Activated CD4-positive, alpha-beta T cell treated with anti-CD3 and anti-CD28 coated beads, Interleukin-2, amount 50 U/mL, for 4 hours (primary cell): Measurements from ENCODE around the gene PGAM2.

Experiments
- DNase-seq, 2 experiments: peaks; one replicate each; pipeline ENCODE4 v3.0.0-alpha.2; 2020

The PGAM2 gene

DNA sequence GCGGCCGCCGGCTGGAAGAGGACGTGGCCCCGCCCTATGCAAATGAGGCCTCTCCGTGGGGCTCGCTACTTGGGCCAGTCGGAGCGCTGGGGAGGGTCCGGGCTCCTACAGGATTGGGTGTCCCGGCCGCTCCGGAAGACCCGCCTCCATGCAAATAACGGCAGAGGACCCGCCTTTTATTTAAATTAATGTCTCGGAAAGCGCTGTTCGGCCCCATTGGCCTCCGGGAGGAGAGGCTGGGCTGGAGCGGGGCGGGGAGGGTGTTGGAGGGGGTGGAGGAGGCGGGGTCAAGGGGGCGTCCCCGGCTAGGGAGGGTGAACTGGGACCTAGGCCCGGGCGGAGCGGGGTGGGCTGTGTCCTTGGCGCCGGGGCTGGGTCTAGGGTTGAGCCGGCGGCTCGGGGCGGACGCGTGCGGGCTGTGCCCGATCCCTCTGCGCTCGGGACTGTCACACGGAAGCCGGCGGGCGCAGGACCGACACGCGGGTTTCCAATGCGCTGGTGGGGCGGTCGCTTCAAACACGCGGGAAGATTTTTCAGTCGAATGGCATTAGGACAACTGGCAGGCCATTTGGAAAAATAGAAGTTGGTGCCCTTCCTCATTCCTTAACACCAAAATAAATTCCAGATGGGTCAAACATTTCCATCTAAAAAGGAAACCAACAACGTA is 17.3 kb upstream of the PGAM2 start:
- peak; percentile 95 to 98 for DNase-seq

DNA sequence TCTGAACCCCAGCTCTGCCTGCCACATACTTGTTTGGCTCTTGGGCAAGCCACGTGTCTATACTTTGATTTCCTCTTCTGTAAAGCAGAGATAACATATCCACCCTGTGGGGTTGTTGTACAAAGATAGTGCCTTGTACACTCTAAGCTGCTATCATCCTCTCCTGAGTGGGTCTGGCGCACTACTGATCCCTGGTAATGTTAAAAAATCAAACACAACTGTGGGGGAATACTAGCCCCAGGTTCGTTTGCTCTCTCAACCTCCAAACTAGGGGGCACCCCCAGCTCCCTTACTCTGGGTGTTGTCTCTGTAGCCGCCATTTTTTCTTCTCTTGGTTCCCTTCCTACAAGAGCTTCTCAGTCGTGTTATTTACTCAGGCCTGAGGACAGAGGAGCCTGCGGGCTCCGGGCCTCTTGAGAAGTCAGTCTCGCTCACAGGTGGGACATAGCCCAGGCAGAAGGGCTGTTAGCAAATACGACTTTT is 15.9 kb upstream of the PGAM2 start:
- no peak for DNase-seq

DNA sequence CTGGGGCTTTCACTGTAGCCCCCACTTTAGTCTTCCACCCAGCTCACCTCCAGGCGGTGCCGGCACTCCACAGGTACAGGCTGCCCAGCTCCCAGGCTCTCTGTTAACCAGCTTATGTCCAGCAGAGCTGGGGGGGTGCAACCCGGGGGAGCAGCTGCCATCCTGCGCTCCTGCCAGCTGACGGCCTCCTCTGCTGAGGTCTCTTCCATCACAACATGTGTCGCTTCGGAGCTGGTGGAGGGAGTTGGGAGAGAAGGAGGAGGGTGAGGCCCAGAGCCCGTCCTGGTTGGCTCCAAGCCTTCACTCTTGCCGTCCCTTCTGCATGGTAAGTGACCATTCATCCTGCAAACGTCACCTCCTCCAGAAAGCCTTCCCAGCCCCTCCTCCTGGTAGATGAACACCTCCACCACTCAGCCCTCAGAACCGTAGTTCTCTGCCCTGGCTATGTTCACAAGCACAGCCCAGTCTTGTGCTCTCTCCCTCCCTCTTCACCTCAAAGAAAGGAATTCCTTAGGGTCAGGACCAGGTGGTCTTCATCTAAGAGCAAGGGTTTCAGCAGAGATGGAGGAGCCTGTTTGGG is 15.4 kb upstream of the PGAM2 start:
- DNase-seq: no peak

DNA sequence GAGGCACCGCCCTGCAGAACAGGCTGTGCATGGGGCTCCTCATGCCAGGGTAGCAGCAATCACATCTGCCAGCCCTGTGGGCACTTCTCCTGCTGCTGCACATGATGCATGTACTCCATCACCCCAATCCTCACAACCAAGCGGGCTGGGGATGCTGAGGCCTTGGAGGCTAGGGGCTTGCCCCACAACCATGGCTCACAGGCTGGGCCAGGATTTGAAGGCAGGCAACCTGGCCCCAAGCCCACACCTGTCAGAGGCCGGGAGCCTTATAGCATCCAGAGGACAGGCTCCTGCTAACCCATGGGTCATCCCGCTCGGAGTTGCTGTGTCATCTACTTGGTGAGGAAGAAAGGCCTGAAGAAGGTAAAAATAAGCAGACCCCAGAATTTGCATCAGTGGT is 14.8 kb upstream of the PGAM2 start:
- no peak for DNase-seq

DNA sequence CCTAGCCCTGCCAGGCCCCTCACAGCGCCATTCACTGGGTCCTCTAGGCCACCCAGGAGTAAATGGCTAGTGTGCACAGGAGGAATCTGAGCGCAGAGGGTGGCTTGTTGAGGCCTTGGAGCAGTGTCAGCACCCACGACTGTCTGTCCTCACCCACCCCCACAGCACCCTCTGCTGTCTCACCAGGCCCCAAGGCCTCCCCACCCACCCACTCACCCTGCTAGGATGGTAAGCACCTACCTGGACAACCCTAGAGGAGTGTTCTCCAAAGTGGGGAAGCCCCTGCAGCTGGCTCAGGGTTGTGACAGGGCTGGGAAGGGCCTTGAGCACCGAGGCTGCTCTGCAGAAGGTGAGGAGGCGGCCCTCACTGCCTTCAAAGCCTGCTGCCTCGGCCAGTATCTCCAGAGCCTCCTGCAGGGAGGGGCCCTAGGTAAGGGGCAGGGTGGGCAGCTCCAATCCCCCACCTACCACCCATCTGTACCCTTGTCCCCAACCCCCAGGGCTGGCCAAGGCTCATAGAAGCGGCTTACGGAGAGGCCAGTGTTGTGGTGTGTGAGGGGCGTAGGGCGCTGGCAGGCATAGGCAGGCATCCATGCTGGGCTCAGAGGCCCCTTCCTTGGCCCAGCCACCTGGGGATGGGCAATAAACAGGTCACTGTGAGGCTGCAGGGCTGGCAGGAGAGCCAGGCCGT is 14.1 kb upstream of the PGAM2 start:
- no peak for DNase-seq

DNA sequence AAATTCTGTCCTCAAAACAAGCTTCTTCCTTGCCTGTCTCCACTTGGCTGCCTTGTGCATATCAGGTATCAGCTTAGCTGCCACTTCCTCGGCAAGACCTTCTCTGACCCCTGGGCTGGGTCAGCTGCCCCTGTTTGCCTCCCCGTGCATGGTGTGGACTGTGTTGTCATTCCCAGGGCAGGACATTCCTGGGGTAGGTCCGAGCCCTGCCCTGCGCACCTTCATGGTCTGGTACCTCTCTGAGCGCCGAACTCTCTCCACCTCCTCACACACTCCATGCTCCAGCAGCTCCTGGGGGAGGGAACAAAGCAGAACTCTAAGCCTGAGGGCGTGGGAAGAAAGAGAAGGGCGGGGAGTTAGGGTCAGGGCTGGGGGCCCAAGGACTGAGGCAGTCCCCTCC is 13.2 kb upstream of the PGAM2 start:
- DNase-seq: no peak

DNA sequence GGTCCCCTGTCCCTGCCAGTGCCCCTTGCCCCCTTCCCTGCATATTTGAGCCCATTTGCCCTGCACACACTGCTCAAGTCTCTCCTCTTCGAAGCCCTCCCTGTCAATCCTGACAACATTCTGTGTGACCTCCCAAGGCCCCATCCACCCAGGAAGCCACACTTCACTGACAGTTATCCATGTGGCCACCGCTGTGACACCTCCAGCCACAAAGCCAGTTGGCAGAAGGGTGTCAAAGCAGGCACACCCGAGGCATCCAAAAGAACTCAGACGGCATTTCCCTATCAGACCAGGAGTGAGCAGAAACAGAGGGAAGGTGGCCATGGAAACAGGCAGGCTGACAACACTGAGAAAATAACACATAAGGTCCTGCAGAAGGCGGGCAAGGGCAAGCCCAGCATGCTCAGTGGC is 12.3 kb upstream of the PGAM2 start:
- DNase-seq: no peak

DNA sequence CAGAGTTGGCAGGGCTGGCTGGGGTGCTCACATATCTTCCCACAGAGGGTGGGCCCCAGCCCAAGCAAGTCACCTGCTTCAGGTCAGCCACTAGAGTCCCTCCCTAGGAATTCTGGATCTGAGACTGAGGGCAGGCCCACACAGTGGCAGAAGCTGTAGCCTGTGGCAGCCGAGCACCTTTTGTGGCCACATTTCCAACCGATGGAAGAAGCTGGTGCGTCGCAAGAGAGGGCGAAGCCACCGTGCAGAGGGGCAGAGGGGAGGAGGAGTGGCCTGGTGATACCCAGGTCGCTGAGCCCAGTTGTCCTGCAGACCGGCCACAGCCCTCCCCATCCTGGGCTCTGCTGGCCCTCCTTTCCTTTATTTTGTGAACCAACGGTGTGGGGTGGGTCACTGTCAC is 11.7 kb upstream of the PGAM2 start:
- no peak for DNase-seq

DNA sequence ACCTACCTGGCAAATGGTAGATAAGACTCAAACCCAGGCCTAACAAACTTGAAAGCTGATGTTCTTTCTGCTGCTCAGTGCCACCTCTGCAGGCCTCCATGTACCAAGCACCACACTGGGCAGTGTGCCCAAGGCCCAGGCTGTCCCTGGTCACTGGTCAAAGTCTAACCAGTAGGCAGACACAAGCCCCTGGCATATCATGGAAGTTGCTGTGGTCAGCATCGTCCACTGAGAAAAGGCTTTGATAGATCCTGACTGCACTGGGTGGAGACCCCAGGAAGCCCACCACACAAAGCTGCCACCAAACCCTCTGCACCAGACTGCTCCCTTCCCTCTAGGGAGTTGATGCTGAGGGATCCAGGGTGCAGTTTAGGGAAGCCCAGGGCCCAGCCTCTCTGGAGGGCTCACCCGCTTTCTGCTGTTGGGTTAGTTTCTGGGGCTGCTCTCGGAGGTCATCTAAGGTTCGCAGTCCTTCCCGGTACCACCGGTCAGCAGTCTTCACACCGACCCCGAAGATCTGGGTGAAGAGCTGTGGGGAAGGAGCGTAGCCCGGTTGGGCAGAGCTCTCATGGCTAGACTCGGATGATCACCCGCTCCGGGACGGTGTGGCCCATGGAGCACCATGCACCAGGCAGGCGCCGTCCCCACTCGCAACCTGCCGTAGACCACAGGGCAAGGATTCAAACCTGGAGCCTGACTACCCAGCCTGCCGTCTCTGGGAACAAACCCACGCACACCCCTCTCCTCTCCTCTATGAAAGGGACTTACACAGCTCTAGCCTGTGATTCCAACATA is 10.9 kb upstream of the PGAM2 start:
- no peak for DNase-seq

DNA sequence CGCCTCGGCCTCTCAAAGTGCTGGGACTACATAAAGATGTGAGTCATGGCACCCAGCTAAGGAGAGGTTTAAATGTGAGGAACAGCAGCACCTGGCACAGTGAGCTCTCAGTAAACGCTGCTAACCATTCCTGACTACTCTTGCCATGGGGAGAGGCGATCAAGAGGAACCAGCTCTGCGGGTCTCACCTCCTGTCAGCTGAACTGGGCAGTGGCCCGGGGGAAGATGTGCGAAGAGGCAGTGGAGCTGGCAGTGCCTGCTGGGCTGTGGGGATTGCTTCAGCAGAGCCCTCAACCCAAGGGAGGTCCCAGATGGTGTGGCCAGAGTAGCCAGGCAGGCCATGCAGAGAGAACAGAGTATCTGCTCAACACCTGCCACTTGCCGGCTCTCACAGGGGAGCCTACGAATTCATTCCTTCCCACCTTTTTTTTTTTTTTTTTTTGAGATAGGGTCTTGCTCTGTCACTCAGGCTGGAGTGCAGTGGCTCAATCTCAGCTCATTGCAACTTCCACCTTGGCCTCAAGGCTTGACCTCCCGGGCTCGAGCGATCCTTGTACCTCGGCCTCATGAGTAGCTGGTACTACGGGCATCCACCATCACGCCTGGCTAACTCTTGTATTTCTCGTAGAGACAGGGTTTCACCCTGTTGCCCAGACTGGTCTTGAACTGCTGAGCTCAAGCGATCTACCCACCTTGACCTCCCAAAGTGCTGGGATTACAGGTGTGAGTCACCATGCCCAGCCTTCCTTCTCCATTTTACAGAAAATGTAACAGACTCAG is 10.1 kb upstream of the PGAM2 start:
- DNase-seq: no peak

DNA sequence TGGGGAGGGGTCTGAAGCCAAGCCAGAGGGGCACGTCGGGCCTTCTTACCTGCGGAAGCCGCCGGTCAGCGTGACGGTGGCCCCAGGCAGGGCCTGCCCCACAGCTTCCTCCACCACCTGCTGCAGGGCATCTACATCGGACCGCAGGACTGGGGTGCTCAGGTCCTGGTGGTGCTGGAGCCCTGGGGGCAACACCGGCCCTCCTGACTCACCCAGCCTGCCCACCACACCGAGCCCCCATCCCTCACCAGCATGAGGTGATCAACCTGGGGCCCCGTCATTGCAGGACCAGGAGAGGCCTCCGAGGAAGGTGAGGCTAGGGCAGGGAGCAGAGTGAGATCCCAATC is 9.0 kb upstream of the PGAM2 start:
- no peak for DNase-seq

DNA sequence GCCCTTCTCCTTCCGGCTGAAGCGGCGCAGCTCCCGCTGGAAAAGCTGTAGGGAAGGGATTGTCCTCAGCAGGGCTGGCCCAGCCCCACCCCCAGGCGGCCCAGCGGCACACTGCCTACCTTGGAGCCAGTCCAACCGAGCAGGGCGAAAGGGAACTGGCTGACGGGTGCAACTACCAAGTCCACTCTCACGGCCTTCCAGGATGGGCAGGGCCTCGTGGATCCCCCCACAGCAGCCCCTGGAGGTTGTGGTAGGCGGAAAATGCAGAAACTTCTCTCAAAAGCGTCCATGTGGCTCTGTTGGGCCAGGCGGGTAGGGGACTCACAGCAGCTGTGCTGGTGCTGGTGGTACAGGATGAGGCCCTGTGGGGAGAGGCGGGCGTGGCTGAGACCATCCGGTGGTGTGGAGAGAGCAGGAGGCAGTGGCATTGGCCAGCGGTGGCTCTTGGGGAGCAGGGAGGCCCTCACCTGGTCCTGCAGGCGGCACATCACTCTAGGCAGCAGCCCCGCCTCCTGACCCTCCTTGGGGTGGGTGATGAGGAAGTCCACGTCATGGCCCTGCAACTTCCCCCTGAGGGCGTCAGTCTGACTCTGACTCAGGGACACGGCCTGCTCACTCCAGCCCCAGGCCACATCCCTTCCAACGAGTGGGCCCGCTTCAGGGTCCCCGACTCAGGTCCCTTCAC is 8.4 kb upstream of the PGAM2 start:
- no peak for DNase-seq

DNA sequence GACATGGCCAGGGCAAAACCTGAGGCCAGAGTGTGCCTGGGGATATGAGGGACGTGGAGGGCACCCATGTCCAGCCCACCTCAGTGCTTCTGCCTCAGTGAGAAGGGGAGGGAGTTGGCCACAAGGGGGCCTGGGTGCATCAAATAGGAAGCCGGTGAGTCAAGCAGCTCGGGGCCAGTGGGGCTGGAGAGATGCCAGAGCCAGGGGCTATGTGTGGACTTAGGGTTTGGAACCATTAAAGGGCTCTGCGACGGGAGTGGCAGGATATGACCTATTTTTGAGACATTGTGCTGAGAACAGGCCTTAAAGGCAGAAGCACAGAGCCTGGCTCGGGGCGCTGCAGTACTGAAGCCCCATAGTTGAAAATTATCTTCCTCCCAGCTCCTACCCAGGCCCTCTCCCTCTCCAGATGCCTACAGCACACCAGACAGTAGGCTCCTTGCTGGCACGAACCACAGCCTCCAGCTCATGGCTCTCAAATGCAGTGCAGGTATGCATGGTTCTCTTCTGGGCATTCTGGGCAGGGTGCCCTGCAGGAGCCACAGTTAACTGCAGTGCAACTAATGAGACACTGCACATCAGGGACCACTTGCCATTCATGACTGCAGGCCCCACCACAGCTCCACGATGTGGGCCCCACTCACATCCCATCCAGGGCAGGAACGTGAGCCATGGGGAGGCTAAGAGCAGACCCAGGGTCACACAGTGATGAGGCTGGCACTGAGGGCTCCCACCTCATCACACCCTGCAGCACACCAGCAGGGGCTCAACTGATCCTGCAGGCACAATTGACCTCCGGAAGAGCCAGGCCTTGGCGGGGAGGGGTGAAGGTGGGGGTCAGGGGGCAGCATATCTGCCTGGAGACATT is 7.2 kb upstream of the PGAM2 start:
- peak in 1 of 2 experiments; percentile 34 for DNase-seq

DNA sequence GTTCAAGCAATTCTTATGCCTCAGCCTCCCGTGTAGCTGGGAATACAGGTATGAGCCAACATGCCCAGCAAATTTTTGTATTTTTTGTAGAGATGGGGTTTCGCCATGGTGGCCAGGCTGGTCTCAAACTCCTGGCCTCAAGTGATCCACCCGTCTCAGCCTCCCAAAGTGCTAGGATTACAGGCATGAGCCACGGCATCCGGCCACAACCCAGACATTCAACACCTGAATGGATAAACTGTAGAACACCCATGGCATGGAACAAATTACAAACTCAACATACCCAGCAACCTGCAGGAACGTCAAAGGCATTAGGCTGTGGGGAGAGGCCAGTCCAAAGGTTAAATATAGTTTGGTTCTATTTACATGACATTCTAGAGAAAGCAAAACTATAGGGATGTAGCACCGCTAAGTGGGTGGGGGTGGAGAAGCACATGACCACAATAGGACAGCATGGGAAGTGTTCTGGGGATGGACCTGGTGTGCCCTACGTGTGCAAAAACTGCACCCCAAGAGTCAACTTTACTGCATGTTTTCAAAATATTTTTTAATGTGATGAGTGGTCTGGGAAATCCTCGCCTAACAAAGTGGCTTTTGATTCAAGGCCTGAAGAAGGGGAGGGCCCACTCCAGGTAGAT is 6.5 kb upstream of the PGAM2 start:
- no peak for DNase-seq

DNA sequence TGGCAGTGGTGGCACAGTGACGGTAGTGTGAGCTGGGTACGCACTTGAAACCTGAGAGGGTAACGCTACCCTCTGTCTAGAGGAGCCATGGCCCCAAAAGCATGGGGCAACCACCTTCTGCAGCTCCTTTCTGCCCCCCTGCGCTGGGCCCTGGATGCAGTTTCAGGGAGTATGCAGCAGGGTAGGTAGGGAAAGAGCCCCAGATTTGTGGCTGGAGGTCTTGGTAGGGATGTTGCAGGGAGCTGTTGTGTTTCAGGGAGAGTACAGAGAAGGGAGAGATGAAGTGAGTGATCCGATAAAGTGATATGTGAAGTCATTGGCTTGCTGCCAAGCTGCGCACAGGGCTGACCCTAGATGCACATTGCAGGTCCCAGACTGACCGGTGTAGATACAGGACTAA is 2.7 kb upstream of the PGAM2 start:
- no peak for DNase-seq

DNA sequence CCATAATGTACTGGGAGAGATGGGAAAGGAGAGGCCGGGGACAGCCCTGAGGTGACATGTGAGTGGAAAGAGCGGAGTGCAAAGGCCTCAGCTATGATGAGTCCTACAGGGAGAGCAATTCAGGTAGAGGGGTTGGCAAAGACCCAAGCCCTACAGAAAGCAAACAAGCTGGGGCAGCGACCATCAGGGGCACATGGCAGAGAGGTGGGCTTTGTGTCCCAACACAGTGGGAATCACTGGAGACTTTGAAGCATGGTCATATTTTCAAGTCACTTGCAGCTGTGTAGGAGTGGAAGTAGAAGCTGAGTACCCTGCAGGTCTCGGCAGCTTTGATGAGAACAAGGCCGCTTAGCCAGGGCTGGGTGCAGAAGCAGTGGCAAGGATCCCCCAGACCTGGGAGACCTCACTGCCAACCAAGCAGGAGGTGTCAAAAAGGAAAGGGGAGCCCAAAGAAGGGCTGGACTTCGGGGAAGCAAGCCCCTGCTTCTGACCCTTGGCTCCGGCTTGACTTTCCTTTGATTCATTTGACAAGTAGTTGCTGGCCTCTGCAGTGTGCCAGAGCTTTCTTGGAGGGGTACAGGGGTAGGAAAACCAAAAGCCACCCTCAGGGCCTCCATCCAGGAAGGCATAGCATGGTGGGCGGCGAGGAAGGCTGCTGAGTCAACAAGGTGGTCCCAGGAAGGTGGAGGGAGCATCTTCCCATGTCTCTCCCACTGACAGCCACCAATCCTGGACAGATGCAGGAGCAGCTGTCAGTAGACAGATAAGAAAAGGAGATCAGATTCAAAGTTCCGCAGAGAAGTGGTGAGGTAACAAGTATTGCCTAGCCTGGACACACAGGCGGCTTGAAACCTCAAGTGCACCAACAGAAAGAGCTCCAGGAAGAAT is 1.9 kb upstream of the PGAM2 start:
- no peak for DNase-seq

DNA sequence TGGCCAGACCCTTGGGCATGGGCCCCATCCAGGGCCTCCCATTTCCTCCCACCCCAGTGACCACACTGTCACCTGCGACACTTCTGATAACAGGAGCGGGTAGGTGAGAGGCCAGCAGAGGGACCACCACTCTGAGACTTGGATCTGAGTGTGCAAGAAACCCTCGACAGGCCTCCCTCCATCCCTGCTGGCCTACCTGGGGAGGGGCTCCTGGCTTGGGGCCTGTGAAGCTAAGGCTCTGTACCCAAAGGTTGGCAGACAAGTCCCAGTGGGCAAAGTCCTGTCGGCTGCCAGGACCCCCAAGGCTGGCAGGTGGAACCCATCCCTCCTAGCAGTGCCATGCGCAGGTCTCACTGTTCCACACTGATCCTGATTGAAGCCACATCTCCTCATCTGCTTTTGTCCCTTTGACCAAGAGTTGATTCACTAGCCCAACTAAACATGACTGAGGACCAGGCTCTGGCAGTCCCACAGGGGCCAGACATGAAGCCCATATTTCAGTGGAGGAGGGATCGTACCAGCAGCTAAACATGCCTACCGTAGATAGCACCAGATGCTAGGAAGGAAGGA is 1.2 kb upstream of the PGAM2 start:
- DNase-seq: no peak

DNA sequence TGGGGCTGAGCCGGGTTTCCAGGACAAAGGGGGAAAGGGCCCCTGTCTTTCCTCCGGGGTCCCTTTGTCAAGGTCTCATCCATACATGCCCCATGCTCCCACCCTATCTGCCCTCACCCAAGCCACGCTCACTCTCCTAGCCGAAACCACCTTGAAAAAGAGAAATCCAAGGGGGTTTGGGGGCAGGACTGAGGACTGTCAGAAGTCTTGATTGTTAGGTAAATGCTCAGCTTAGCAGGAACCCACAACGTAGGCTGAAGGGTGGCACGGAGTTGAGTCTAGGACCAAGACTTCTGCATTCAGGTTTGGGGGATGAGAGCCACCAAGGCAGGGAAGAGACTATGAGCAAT is 719 bp upstream of the PGAM2 start:
- DNase-seq: no peak

DNA sequence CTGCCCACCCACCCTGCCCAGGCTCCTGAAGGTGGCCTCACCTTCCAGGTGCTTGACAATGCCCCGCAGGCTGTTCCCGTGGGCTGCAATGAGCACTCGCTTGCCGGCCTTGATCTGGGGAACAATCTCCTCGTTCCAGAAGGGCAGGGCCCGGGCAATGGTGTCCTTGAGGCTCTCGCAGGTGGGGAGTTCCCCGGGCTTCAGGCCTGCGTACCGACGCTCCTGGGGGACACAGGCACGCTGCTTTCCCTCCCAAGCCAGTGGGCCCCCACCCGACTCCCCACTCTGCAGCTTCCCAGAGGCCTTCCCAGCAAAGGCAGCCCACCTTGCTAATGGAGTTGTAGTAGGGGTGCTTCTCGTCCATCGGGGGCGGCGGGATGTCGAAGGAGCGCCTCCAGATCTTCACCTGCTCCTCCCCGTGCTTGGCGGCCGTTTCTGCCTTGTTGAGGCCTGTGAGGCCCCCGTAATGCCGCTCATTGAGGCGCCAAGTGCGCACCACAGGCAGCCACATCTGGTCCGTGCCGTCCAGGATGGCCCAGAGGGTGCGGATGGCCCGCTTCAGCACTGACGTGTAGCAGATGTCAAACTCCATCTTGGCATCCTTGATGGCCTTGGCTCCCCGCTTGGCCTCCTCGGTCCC is 456 bp downstream of the PGAM2 start:
- no peak for DNase-seq
